Thymus (tissue), 11 donors: ENCODE results near the gene CRNKL1. TPM values are rescaled to one million over a fixed set of nuclear protein-coding genes. Genes with fewer than 3 reads are reported as not detected.

ENCODE experiments used
- DNase-seq, 9 donors: peaks; one replicate each; pipeline ENCODE4 v3.0.0-alpha.2; 2013; ENCODE audit warnings: low spot score in 9 of 9, low read depth in 6 of 9, missing footprints in 1 of 9
- H3K27ac ChIP-seq, 2 donors: one replicate each; pipeline ENCODE4 v1.5.1; 2013; ENCODE audit warnings: control low read depth in 1 of 2, low read depth in 1 of 2, low read length in 1 of 2, mild to moderate bottlenecking in 1 of 2, moderate library complexity in 1 of 2
- H3K27me3 ChIP-seq, 2 donors: one replicate each; pipeline ENCODE4 v1.5.1; 2013; ENCODE audit warnings: low read length in 1 of 2; ENCODE audit not compliant: control insufficient read depth in 2 of 2, insufficient read depth in 1 of 2
- H3K36me3 ChIP-seq, 2 donors: one replicate each; pipeline ENCODE4 v1.5.1; 2013; ENCODE audit warnings: low read length in 1 of 2, mild to moderate bottlenecking in 1 of 2, moderate library complexity in 1 of 2; ENCODE audit not compliant: control insufficient read depth in 2 of 2, insufficient read depth in 2 of 2
- H3K4me1 ChIP-seq, 2 donors: one replicate each; pipeline ENCODE4 v1.5.1; 2013; ENCODE audit warnings: low read length in 2 of 2; ENCODE audit not compliant: control insufficient read depth in 2 of 2, insufficient read depth in 2 of 2
- H3K4me3 ChIP-seq, 2 donors: one replicate each; pipeline ENCODE4 v1.5.1; 2013; ENCODE audit warnings: low read length in 2 of 2, control low read depth in 1 of 2, mild to moderate bottlenecking in 1 of 2
- H3K9me3 ChIP-seq, 2 donors: one replicate each; pipeline ENCODE4 v1.5.1; 2013; ENCODE audit warnings: low read length in 1 of 2, mild to moderate bottlenecking in 1 of 2; ENCODE audit not compliant: control insufficient read depth in 2 of 2, insufficient read depth in 1 of 2
- WGBS: extraction: QIAGEN DNeasy Blood & Tissue Kit; methylation state at CpG from one replicate; pipeline ENCODE4 v1.1.7; 2013; 5-methylcytosine and 5-hydroxymethylcytosine counted together
- polyA plus RNA-seq: library from polyadenylated mRNA; stranded (reverse); fragments of 200-250 nt; gene quantifications from one replicate; pipeline ENCODE4 v1.2.3, GENCODE V29; 2013
- total RNA-seq: library from RNA; stranded (reverse); fragments of 120-200 nt; gene quantifications from one replicate; pipeline ENCODE4 v1.2.4, GENCODE V29; 2013
- donor health status: healthy.

Gene CRNKL1
- total and polyA plus RNA-seq, 2 donors, result 27.7 to 30.4 TPM

DNA sequence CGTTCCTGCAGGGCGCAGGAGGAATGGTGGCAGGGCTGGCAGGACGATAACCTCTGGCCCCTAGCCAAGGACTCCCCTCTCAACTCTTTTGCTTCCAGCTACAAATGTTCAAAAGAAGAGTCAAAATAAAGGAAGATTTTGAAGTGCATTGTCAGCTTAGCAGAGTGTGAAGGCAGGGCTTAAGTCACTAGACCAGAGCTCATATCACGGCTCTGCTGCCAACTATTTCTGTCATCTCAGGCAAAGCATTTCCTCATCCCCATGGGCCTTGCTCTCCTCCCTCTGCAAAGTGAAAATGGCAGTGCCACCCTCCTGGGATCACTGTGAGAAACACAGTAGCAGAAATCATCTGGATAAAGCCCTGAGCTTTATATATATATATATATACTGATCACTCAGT is 36.8 kb upstream of the CRNKL1 start:
- H3K27me3 ChIP-seq, result no peaks in the 10 kb centered on the region
- no peaks in the 10 kb centered on the region for H3K4me1 ChIP-seq
- WGBS, result 94% methylated on average over 4 of the region's 4 CpGs
- H3K27ac ChIP-seq, result no peak overlapping the region
- no peak for DNase-seq
- H3K4me3 ChIP-seq, result no peak overlapping the region
- peaks cover 0 to 3% of the 10 kb centered on the region in 2 donors for H3K9me3 ChIP-seq
- H3K36me3 ChIP-seq, result no peaks in the 10 kb centered on the region

DNA sequence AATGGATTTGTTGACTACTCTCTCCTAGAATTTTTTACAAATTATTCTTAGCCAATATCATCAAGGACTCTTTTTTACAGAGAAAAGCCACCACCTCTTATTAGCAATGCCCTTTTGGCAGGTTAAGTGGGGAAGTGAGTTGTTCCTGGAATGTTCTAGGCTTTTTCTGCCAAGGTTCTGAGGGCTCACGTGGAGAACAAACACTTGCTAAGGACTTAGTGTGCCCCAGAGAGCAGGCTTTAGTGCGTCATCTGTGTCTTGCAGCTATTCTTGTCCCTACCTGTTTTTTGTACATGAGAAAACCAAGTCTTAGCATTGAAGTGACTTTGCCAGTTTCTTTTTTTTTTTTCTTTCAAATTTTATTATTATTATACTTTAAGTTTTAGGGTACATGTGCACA is 33.5 kb upstream of the CRNKL1 start:
- Histone ChIP-seq H3K9me3 (peaks cover 0 to under 1% of the 10 kb centered on the region in 2 donors), H3K27ac (no peak overlapping the region), H3K36me3 (no peaks in the 10 kb centered on the region), H3K4me1 (no peaks in the 10 kb centered on the region), H3K27me3 (no peaks in the 10 kb centered on the region), H3K4me3 (no peak overlapping the region)
- no peak for DNase-seq
- WGBS, result 64% methylated on average over 2 of the region's 2 CpGs

DNA sequence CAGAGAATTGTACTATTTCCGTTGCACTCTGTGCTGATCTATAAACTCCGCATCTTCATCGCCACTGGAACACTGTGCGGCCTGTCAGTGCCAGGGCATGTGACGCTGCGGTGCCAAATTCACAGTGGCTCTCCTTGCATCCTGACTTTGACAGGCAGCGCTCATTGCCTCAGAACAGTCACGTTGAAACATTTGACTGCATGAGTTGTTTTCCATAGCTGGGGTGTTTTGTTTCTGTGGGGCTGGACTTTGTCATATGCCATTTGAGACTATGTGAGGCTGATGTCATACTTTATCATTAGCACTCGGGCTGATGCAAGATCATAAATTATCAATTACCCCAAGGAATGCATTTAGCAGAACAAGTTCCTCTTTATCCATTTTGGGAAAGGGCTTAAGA is 32.8 kb upstream of the CRNKL1 start:
- 92% methylated on average over 9 of the region's 9 CpGs for WGBS
- no peaks in the 10 kb centered on the region for H3K4me1 ChIP-seq
- no peak overlapping the region for H3K27ac ChIP-seq
- H3K36me3 ChIP-seq, result no peaks in the 10 kb centered on the region
- no peaks in the 10 kb centered on the region for H3K9me3 ChIP-seq
- H3K4me3 ChIP-seq, result no peak overlapping the region
- no peak for DNase-seq
- no peaks in the 10 kb centered on the region for H3K27me3 ChIP-seq

DNA sequence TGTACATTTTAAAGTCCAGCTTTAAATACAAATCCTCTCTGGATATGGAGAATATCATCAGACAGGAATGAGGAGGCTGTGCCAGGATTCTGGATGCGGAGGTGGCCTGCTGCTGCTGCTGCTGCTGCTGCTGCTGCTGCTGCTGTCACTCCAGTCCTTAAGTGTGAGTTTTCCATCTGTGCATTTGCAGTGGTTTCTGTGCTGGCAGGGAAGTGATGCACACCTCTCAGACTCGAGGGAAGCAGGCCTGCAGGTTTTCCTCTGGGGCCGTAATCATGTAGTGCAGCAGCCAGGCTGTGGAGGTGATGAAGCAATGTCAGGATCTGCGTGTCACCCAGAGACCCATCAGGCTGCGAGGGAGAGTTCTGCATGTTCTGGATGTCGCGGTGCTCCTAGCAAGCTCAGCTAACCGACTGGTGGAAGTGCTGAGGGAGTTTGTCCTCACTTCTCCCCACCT is 32.1 kb upstream of the CRNKL1 start:
- no peak for DNase-seq
- Histone ChIP-seq H3K27me3 (no peaks in the 10 kb centered on the region), H3K4me3 (no peak overlapping the region), H3K4me1 (no peaks in the 10 kb centered on the region), H3K27ac (no peak overlapping the region), H3K9me3 (no peaks in the 10 kb centered on the region), H3K36me3 (no peaks in the 10 kb centered on the region)
- 85% methylated on average over 8 of the region's 8 CpGs for WGBS

DNA sequence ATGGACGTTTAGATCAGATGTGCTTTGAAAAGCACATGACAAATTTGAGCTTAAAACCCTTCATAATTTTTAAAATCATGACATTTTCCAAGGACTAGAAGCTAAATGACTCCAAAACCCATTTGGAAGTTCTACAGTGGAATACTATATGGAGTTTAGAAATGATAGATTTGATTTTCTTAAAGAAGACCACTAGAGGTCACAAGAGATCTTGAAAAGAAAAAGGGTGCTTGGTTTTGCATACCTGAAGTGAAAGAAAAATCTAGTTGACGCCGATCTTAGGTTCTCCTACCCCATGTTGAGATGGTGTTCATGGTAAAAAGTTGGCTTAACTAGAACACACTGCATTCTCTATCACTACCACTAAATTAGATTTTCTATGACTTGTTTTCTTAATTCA is 31.5 kb upstream of the CRNKL1 start:
- Histone ChIP-seq H3K36me3 (no peaks in the 10 kb centered on the region), H3K9me3 (no peaks in the 10 kb centered on the region), H3K4me1 (no peaks in the 10 kb centered on the region), H3K4me3 (no peak overlapping the region), H3K27me3 (no peaks in the 10 kb centered on the region), H3K27ac (no peak overlapping the region)
- 12% methylated on average over 3 of the region's 3 CpGs for WGBS
- peak in 5 of 9 donors; percentile 5 to 39 (median 21) for DNase-seq

DNA sequence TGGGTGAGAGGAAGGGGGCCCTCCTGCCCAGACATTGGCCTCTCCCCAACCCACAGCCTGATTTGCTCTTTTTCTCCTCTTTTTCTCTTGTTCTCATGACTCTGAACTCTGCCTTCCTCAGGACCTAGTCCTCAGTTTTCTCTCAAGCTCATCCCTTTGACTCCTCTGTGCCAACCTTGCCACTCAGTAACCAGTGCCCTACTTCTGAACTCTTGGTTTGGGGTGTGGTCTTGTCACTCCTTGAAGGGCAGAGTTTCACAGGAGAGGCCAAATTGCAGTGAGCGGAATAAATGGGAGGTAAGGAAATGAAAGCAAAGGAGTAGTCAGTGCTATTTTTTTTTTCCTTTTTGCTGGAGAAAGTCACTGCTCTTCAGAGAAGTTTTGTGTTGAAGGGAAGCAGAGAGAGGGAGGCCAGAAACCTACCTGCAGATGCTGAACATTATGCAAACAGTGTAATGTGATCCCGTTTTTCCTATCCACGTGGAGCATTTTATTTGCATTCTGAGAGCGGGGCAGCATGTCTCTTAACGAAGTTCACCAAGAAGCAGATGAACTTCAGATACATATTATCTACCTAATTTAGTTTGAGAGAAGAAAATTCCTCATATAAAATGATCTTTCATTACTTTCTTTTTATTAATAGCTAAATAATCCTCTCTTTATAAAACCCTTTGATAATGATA is 27.0 kb upstream of the CRNKL1 start:
- Histone ChIP-seq H3K4me3 (no peak overlapping the region), H3K9me3 (no peaks in the 10 kb centered on the region), H3K4me1 (no peaks in the 10 kb centered on the region), H3K36me3 (no peaks in the 10 kb centered on the region), H3K27ac (no peak overlapping the region), H3K27me3 (no peaks in the 10 kb centered on the region)
- 91% methylated on average over 5 of the region's 5 CpGs for WGBS
- DNase-seq, result no peak

DNA sequence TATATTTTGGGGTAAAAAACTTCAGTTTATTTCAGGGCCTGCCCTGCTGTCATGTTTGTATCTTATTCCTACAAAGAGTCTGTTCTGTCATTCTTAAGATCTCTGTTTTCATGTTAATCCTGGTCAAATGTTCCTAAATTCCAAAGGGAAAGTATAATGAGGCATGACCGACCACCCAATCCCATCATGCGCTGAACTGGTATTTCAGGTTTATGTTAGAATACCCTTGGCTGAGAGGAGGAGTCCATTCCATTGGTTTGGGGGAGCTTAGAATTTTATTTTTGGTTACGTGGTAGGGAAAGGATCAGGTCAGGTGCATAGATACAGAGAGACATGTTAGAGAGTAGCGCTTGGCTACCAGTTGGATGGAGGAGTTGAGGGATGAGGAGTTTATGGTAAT is 25.8 kb upstream of the CRNKL1 start:
- 95% methylated on average over 4 of the region's 4 CpGs for WGBS
- Histone ChIP-seq H3K27ac (no peak overlapping the region), H3K36me3 (no peaks in the 10 kb centered on the region), H3K4me3 (no peak overlapping the region), H3K9me3 (no peaks in the 10 kb centered on the region), H3K4me1 (no peaks in the 10 kb centered on the region), H3K27me3 (no peaks in the 10 kb centered on the region)
- DNase-seq, result no peak

DNA sequence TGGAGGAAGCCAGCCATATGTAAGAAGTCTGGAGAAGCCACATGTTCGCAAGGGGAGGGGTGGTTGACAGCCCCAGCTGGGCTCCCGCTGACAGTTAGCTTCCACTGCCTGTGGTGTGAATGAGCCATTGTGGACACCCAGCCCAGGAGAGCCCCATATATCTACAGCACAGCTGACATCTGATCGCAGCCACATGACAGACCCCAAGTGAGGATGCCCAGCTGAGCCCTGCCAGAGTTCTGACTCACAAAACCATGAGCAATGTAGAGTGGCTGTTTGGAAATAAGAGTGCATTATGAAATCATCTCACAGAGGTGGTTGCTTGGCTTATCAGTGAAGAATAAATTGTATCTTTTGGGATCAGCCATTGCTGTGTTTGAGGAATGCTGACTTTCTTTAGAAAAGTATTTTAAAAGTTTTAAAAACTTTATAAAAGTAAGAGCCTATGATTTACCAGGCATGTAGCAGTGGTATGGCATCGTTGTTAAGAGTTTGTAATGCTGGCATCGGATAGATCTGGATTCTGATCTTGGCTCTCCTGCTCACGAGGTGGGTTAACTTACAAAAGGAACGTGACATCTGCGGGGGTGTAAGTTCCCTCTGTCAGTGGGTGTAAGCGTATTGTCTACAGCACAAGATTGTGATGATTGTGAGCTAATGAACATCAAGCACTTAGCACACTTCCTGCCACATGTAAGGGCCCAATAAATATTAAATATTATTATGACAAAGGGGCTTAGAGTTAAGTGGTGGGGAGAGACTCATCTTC is 24.2 kb upstream of the CRNKL1 start:
- H3K27ac ChIP-seq, result no peak overlapping the region
- DNase-seq, result no peak
- 90% methylated on average over 9 of the region's 9 CpGs for WGBS
- no peaks in the 10 kb centered on the region for H3K27me3 ChIP-seq
- H3K36me3 ChIP-seq, result no peaks in the 10 kb centered on the region
- no peaks in the 10 kb centered on the region for H3K9me3 ChIP-seq
- H3K4me3 ChIP-seq, result no peak overlapping the region
- H3K4me1 ChIP-seq, result no peaks in the 10 kb centered on the region

DNA sequence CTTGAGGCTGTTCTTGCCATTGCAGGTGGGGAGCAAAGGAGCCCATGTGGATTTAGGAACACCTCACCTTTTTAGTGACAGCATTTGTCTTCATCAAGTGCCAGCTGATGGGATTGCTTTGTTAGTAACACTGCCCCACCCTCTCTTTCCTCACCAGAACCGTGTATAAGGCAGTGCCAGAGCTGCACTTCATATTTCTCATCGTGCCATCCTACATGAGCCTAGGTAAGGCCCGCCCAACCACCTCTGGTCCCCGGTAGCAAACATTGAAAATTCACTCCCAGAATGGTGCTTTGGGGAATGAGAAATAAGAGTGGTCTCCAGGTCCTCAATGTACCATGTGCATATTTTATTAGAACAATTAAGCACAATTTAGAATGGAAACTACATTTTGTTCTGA is 22.8 kb upstream of the CRNKL1 start:
- Histone ChIP-seq H3K9me3 (no peaks in the 10 kb centered on the region), H3K27me3 (no peaks in the 10 kb centered on the region), H3K36me3 (no peaks in the 10 kb centered on the region), H3K4me3 (no peak overlapping the region), H3K4me1 (no peaks in the 10 kb centered on the region), H3K27ac (no peak overlapping the region)
- 91% methylated on average over 4 of the region's 4 CpGs for WGBS
- DNase-seq, result no peak
